ENCODE data around the gene PAPPA2.

DNA sequence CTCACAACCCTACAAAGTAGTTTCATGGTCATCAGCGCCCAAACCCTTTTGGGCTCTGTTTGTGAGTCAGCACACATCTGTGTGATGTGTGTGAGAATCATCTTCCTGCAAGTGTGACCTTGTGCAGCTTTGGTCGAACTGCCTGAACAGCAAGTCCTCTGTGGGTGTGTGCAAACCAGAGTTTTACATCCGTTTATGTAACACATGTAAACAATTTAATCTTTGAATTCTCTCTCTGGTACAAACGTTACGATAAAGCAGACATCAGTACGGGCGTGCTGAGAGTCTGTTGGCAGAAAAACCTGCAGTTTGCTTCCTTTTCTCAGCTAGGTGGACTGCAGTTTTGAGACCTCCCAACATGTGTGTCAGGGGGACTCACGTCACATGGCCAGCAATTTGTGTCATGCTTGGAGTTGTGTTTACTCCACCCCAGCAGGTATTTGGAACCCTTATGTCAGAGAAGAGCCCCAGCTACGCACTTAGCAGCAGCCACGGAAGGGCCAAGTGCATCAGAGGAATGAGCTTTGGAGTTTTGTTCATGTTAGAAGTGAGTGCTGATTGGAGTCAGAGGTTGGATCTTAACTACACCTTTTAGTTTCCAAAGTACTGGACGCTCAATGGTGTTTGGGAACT lies 230.8 kb downstream of the PAPPA2 start:
- TF ChIP-seq HNRNPH1 (optimal IDR thresholded peaks at IDR 0.05; ENCODE audit: low read depth, low read length) = no peak
- no peak for TF ChIP-seq EZH2 (IDR thresholded peaks at IDR 0.05; ENCODE audit: borderline replicate concordance, low read depth, low read length)
- no peak for TF ChIP-seq PHF20 (IDR thresholded peaks at IDR 0.05; ENCODE audit: partially characterized antibody)
- TF ChIP-seq, protein P1, sequence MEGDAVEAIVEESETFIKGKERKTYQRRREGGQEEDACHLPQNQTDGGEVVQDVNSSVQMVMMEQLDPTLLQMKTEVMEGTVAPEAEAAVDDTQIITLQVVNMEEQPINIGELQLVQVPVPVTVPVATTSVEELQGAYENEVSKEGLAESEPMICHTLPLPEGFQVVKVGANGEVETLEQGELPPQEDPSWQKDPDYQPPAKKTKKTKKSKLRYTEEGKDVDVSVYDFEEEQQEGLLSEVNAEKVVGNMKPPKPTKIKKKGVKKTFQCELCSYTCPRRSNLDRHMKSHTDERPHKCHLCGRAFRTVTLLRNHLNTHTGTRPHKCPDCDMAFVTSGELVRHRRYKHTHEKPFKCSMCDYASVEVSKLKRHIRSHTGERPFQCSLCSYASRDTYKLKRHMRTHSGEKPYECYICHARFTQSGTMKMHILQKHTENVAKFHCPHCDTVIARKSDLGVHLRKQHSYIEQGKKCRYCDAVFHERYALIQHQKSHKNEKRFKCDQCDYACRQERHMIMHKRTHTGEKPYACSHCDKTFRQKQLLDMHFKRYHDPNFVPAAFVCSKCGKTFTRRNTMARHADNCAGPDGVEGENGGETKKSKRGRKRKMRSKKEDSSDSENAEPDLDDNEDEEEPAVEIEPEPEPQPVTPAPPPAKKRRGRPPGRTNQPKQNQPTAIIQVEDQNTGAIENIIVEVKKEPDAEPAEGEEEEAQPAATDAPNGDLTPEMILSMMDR (IDR thresholded peaks at IDR 0.05 in 2 of 3, conservative IDR thresholded peaks at IDR 0.05 in 1 of 3; ENCODE audit: insufficient read depth in 2 of 3, low read depth in 1 of 3, low read length in 3 of 3) = no peak
- TF ChIP-seq HMG20B (CRISPR knock-in tag; IDR thresholded peaks at IDR 0.05) = no peak
- TF ChIP-seq, protein P2, sequence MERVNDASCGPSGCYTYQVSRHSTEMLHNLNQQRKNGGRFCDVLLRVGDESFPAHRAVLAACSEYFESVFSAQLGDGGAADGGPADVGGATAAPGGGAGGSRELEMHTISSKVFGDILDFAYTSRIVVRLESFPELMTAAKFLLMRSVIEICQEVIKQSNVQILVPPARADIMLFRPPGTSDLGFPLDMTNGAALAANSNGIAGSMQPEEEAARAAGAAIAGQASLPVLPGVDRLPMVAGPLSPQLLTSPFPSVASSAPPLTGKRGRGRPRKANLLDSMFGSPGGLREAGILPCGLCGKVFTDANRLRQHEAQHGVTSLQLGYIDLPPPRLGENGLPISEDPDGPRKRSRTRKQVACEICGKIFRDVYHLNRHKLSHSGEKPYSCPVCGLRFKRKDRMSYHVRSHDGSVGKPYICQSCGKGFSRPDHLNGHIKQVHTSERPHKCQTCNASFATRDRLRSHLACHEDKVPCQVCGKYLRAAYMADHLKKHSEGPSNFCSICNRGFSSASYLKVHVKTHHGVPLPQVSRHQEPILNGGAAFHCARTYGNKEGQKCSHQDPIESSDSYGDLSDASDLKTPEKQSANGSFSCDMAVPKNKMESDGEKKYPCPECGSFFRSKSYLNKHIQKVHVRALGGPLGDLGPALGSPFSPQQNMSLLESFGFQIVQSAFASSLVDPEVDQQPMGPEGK (CRISPR knock-in tag; IDR thresholded peaks at IDR 0.05; ENCODE audit: borderline replicate concordance) = no peak
- TF ChIP-seq SMC3 (conservative IDR thresholded peaks at IDR 0.05; ENCODE audit: insufficient read depth, low read depth, low read length) = no peak
